Measurements from ENCODE around the gene PFKP. TPM values are rescaled to one million over a fixed set of nuclear protein-coding genes. Genes with fewer than 3 reads are reported as not detected.

Gene PFKP
- total and polyA plus RNA-seq, 2 donors: 40.7 to 118 TPM

DNA sequence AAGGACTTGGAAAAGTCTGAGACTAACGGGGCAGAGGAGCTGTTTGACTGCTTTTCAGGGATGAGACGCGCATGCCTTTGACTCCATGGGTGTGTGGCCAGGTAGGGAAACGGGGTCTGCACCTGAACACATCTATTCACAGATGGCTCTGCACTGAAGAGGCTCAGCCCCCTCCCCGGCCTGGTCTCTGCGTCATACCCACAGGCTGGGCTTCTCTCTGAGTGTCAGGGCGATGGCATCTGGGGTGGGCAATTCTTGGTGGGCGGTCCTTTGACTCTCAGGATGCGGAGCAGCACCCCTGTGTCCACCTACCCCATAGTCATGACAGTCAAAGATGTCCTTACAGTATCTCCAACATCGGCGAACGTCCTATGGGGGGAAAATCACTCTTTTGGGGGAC lies 23.0 kb downstream of the PFKP start:
- WGBS: 98% methylated on average over 12 of the region's 12 CpGs
- no peak overlapping the region for H3K27ac ChIP-seq (ENCODE audit: low read depth in 1 of 2, low read length in 1 of 2)
- H3K9me3 ChIP-seq (ENCODE audit: control insufficient read depth in 2 of 2, insufficient read depth in 1 of 2, low read length in 1 of 2): no peaks in the 10 kb centered on the region
- no peak overlapping the region for H3K4me3 ChIP-seq (ENCODE audit: low read length in 2 of 2)
- no peaks in the 10 kb centered on the region for H3K27me3 ChIP-seq (ENCODE audit: control insufficient read depth in 2 of 2, insufficient read depth in 1 of 2, low read length in 1 of 2)
- H3K36me3 ChIP-seq (ENCODE audit: control insufficient read depth in 2 of 2, insufficient read depth in 2 of 2, low read length in 1 of 2): peaks cover 0 to 24% of the 10 kb centered on the region in 2 donors
- DNase-seq (ENCODE audit: low read depth in 6 of 9, low spot score in 9 of 9): no peak
- no peaks in the 10 kb centered on the region for H3K4me1 ChIP-seq (ENCODE audit: control insufficient read depth in 2 of 2, insufficient read depth in 2 of 2, low read length in 2 of 2)

DNA sequence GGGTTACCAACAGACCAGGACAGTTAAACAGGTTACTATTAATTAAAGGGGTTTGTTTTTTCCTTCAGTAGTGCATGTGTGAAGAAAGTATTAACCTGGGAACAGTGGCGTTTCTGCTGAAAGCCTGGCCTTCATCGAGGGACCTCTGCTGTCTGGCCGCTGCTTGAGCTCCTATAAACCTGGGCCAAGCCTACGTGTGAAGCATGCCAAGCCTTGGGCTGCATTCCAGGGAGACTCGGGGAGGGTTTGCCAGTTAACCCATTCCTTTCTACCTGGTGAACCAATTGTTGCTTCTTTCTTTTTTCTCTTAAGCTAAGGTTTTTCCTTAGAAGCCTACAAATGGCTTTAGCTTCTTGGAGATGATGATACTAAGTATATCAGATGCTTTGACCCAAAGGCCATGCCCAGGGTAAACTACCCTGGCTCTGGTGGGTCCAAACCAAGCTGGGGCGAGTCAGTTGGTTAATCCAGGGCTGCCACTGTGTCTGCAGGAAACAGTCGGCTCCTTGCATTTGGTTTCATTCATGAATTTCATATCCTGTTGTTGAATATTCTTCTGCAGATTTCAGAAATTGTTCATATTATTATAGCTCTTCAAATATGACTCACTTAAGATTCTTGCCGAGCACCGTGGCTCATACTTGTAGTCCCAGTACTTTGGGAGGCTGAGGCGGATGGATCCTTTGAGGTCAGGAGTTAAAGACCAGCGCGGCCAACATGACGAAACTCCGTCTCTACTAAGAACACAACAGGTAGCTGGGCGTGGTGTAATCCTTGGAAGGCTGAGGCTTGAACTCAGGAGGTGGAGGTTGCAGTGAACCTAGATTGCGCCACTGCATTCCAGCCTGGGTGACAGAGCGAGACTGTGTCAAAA lies 23.8 kb downstream of the PFKP start:
- 82% methylated on average over 17 of the region's 17 CpGs for WGBS
- no peak for DNase-seq (ENCODE audit: low read depth in 6 of 9, low spot score in 9 of 9)
- no peak overlapping the region for H3K27ac ChIP-seq (ENCODE audit: low read depth in 1 of 2, low read length in 1 of 2)
- H3K4me3 ChIP-seq (ENCODE audit: low read length in 2 of 2): no peak overlapping the region
- peaks cover 3 to 19% of the 10 kb centered on the region in 2 donors for H3K36me3 ChIP-seq (ENCODE audit: control insufficient read depth in 2 of 2, insufficient read depth in 2 of 2, low read length in 1 of 2)
- H3K9me3 ChIP-seq (ENCODE audit: control insufficient read depth in 2 of 2, insufficient read depth in 1 of 2, low read length in 1 of 2): no peaks in the 10 kb centered on the region
- H3K27me3 ChIP-seq (ENCODE audit: control insufficient read depth in 2 of 2, insufficient read depth in 1 of 2, low read length in 1 of 2): no peaks in the 10 kb centered on the region
- no peaks in the 10 kb centered on the region for H3K4me1 ChIP-seq (ENCODE audit: control insufficient read depth in 2 of 2, insufficient read depth in 2 of 2, low read length in 2 of 2)

DNA sequence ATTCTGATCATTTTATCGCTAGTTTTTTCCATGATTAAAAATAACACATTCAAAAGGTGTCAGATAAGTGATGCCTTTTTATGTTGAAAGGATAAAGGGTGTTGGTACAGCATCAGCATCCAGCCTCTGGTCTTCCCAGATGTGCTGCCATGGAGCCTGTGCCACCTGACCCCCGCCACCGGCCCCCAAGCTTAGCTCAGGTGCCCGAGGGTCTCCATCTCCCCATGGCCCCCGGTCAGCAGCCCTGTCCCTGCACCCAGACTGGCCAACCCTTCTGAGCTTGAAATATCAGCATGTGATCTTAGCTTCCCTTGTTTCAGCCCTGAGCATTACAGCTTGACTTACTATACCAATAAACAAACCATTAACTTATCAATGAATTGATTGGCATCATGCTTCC lies 24.6 kb downstream of the PFKP start:
- Histone ChIP-seq H3K36me3 (ENCODE audit: control insufficient read depth in 2 of 2, insufficient read depth in 2 of 2, low read length in 1 of 2) (peaks cover 3 to 12% of the 10 kb centered on the region in 2 donors), H3K9me3 (ENCODE audit: control insufficient read depth in 2 of 2, insufficient read depth in 1 of 2, low read length in 1 of 2) (no peaks in the 10 kb centered on the region), H3K4me3 (ENCODE audit: low read length in 2 of 2) (no peak overlapping the region), H3K27me3 (ENCODE audit: control insufficient read depth in 2 of 2, insufficient read depth in 1 of 2, low read length in 1 of 2) (no peaks in the 10 kb centered on the region), H3K4me1 (ENCODE audit: control insufficient read depth in 2 of 2, insufficient read depth in 2 of 2, low read length in 2 of 2) (no peaks in the 10 kb centered on the region), H3K27ac (ENCODE audit: low read depth in 1 of 2, low read length in 1 of 2) (no peak overlapping the region)
- no peak for DNase-seq (ENCODE audit: low read depth in 6 of 9, low spot score in 9 of 9)
- 87% methylated on average over 5 of the region's 5 CpGs for WGBS

- 98% methylated on average over 5 of the region's 5 CpGs for WGBS
- H3K4me1 ChIP-seq (ENCODE audit: control insufficient read depth in 2 of 2, insufficient read depth in 2 of 2, low read length in 2 of 2): no peaks in the 10 kb centered on the region
- no peak overlapping the region for H3K4me3 ChIP-seq (ENCODE audit: low read length in 2 of 2)
- no peak for DNase-seq (ENCODE audit: low read depth in 6 of 9, low spot score in 9 of 9)
- peaks cover 6 to 15% of the 10 kb centered on the region in 2 donors for H3K36me3 ChIP-seq (ENCODE audit: control insufficient read depth in 2 of 2, insufficient read depth in 2 of 2, low read length in 1 of 2)
- no peak overlapping the region for H3K27ac ChIP-seq (ENCODE audit: low read depth in 1 of 2, low read length in 1 of 2)
- H3K9me3 ChIP-seq (ENCODE audit: control insufficient read depth in 2 of 2, insufficient read depth in 1 of 2, low read length in 1 of 2): no peaks in the 10 kb centered on the region
- no peaks in the 10 kb centered on the region for H3K27me3 ChIP-seq (ENCODE audit: control insufficient read depth in 2 of 2, insufficient read depth in 1 of 2, low read length in 1 of 2)
These were observed 26.6 kb downstream of the PFKP start for GRCh38 chr10:3093996-3094395.

DNA sequence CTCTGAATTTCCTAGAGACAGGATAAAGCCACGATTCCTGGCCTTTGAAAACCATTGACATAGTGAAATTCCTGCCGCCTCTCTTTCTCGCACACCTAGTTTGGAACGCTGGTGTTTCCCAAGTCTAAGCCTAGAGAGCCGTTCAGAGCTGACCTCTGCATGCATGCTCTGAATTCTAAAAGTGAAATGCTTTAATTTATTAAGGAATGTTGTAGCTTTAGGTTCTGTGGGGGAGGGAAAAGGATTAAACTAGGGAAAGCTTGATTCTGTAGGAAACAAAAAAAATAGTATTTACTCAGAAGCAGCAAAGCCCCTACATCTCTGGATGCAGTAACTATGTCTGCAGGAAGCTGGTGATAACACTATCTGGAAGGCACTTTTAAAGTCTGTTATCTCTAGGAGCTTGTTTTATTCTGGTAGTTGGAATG lies 27.3 kb downstream of the PFKP start:
- DNase-seq (ENCODE audit: low read depth in 6 of 9, low spot score in 9 of 9): no peak
- no peak overlapping the region for H3K4me3 ChIP-seq (ENCODE audit: low read length in 2 of 2)
- no peaks in the 10 kb centered on the region for H3K9me3 ChIP-seq (ENCODE audit: control insufficient read depth in 2 of 2, insufficient read depth in 1 of 2, low read length in 1 of 2)
- H3K27me3 ChIP-seq (ENCODE audit: control insufficient read depth in 2 of 2, insufficient read depth in 1 of 2, low read length in 1 of 2): no peaks in the 10 kb centered on the region
- peaks cover 12 to 18% of the 10 kb centered on the region in 2 donors for H3K36me3 ChIP-seq (ENCODE audit: control insufficient read depth in 2 of 2, insufficient read depth in 2 of 2, low read length in 1 of 2)
- WGBS: 87% methylated on average over 5 of the region's 5 CpGs
- H3K4me1 ChIP-seq (ENCODE audit: control insufficient read depth in 2 of 2, insufficient read depth in 2 of 2, low read length in 2 of 2): no peaks in the 10 kb centered on the region
- H3K27ac ChIP-seq (ENCODE audit: low read depth in 1 of 2, low read length in 1 of 2): no peak overlapping the region

DNA sequence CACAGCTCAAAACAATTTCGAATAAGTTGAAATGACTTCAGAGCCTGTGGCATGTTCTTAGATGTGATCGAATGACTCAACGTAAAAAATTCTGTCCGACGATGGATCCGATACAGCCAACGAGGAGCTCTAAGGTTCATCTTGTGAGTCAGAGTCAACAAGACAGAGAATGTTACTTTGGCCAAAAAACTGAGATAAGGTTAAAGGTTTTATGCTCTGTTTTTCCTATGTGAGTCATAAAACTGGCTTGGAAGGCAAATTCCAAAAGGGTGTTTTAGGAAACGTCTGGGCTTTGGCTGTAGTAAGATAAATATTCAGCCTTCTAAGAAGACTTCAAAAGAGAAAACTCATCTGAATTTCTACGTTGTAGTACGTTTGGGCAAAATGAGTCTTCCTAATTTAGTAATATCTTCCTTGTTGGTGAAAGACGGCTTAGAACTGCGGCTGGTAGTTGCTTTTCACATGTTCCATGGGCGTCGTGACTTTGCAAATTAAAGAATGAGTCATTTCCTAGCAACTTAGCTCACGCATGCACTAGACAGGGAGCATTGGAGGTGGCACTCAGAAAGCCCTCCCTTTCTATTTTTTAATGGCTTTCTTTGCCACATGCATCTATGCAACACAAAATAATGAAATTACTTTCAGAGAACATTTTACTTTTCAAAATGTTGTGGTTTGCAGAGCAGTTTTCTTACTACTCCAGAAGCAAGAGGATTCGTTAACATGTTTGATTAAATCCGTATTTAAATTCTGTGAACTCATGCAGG lies 28.2 kb downstream of the PFKP start:
- Histone ChIP-seq H3K27ac (ENCODE audit: low read depth in 1 of 2, low read length in 1 of 2) (peak overlapping the region in 1 of 2 donors; percentile 8), H3K36me3 (ENCODE audit: control insufficient read depth in 2 of 2, insufficient read depth in 2 of 2, low read length in 1 of 2) (peaks cover 18 to 25% of the 10 kb centered on the region in 2 donors), H3K9me3 (ENCODE audit: control insufficient read depth in 2 of 2, insufficient read depth in 1 of 2, low read length in 1 of 2) (no peaks in the 10 kb centered on the region), H3K4me1 (ENCODE audit: control insufficient read depth in 2 of 2, insufficient read depth in 2 of 2, low read length in 2 of 2) (no peaks in the 10 kb centered on the region), H3K4me3 (ENCODE audit: low read length in 2 of 2) (no peak overlapping the region), H3K27me3 (ENCODE audit: control insufficient read depth in 2 of 2, insufficient read depth in 1 of 2, low read length in 1 of 2) (no peaks in the 10 kb centered on the region)
- 47% methylated on average over 17 of the region's 17 CpGs for WGBS
- DNase-seq (ENCODE audit: low read depth in 6 of 9, low spot score in 9 of 9): peak in 1 of 9 donors; percentile 10

GRCh38 chr10:3096149-3096548 lies 28.8 kb downstream of the PFKP start:
- 52% methylated on average over 16 of the region's 16 CpGs for WGBS
- H3K4me3 ChIP-seq (ENCODE audit: low read length in 2 of 2): no peak overlapping the region
- DNase-seq (ENCODE audit: low read depth in 6 of 9, low spot score in 9 of 9): no peak
- no peaks in the 10 kb centered on the region for H3K27me3 ChIP-seq (ENCODE audit: control insufficient read depth in 2 of 2, insufficient read depth in 1 of 2, low read length in 1 of 2)
- no peak overlapping the region for H3K27ac ChIP-seq (ENCODE audit: low read depth in 1 of 2, low read length in 1 of 2)
- H3K4me1 ChIP-seq (ENCODE audit: control insufficient read depth in 2 of 2, insufficient read depth in 2 of 2, low read length in 2 of 2): no peaks in the 10 kb centered on the region
- peaks cover 24 to 28% of the 10 kb centered on the region in 2 donors for H3K36me3 ChIP-seq (ENCODE audit: control insufficient read depth in 2 of 2, insufficient read depth in 2 of 2, low read length in 1 of 2)
- no peaks in the 10 kb centered on the region for H3K9me3 ChIP-seq (ENCODE audit: control insufficient read depth in 2 of 2, insufficient read depth in 1 of 2, low read length in 1 of 2)

GRCh38 chr10:3097160-3097559 lies 29.8 kb downstream of the PFKP start:
- 98% methylated on average over 9 of the region's 9 CpGs for WGBS
- no peaks in the 10 kb centered on the region for H3K4me1 ChIP-seq (ENCODE audit: control insufficient read depth in 2 of 2, insufficient read depth in 2 of 2, low read length in 2 of 2)
- H3K36me3 ChIP-seq (ENCODE audit: control insufficient read depth in 2 of 2, insufficient read depth in 2 of 2, low read length in 1 of 2): peaks cover 29 to 30% of the 10 kb centered on the region in 2 donors
- DNase-seq (ENCODE audit: low read depth in 6 of 9, low spot score in 9 of 9): no peak
- no peak overlapping the region for H3K27ac ChIP-seq (ENCODE audit: low read depth in 1 of 2, low read length in 1 of 2)
- H3K27me3 ChIP-seq (ENCODE audit: control insufficient read depth in 2 of 2, insufficient read depth in 1 of 2, low read length in 1 of 2): no peaks in the 10 kb centered on the region
- no peaks in the 10 kb centered on the region for H3K9me3 ChIP-seq (ENCODE audit: control insufficient read depth in 2 of 2, insufficient read depth in 1 of 2, low read length in 1 of 2)
- no peak overlapping the region for H3K4me3 ChIP-seq (ENCODE audit: low read length in 2 of 2)

DNA sequence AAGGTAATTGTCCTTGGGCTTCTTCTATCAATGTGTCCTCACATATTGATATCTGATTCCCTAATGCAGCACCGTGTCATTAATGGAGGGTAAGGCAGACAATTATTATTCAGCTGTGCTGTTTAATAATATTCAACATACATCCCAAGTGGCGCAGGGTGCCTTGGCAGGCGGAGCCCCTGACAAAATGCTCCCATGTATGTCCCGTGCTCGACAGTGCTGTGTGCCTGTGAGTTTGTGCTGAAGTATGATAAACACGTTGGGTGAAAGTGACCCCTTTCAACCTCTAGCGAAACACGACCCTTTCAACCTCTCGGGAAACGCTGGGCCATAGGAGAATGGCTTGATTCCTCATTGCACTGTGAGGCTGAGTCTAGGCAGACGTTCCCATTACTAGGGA lies 31.3 kb downstream of the PFKP start:
- Histone ChIP-seq H3K4me3 (ENCODE audit: low read length in 2 of 2) (no peak overlapping the region), H3K9me3 (ENCODE audit: control insufficient read depth in 2 of 2, insufficient read depth in 1 of 2, low read length in 1 of 2) (no peaks in the 10 kb centered on the region), H3K36me3 (ENCODE audit: control insufficient read depth in 2 of 2, insufficient read depth in 2 of 2, low read length in 1 of 2) (peaks cover 39 to 41% of the 10 kb centered on the region in 2 donors), H3K4me1 (ENCODE audit: control insufficient read depth in 2 of 2, insufficient read depth in 2 of 2, low read length in 2 of 2) (no peaks in the 10 kb centered on the region), H3K27me3 (ENCODE audit: control insufficient read depth in 2 of 2, insufficient read depth in 1 of 2, low read length in 1 of 2) (no peaks in the 10 kb centered on the region), H3K27ac (ENCODE audit: low read depth in 1 of 2, low read length in 1 of 2) (no peak overlapping the region)
- no peak for DNase-seq (ENCODE audit: low read depth in 6 of 9, low spot score in 9 of 9)
- WGBS: 97% methylated on average over 11 of the region's 11 CpGs
